ENCODE results near the gene TAS2R60. TPM values are rescaled to one million over a fixed set of nuclear protein-coding genes. Genes with fewer than 3 reads are reported as not detected.

Gene TAS2R60
- total and polyA plus RNA-seq, 9 of the 15 experiments (the other 6 are each of a cell fraction or from before 2014, with no cell fraction given), result 0.08 TPM; not detected in 8

DNA sequence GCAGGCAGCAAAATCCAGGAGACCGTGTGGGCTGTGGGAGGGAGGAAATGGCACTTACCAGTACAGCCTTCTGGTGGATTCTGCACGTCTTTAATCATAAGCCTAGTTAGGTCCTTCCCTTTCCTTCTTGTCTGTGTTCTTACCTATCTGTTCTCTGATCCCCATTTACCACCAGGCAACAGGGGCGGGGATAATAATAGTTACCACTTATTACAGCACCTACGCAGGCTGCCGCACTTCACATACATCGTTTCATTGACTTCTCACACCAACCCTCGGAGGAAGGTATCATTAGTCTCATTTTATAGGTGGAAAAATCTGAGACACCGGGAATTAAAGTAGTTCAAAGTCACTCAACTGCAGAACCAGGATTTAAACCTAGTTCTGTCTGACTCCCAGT, 30.1 kb upstream of the TAS2R60 start:
- TF ChIP-seq ELF1 (tag; IDR thresholded peaks at IDR 0.05), result no peak
- TF ChIP-seq, protein P1, sequence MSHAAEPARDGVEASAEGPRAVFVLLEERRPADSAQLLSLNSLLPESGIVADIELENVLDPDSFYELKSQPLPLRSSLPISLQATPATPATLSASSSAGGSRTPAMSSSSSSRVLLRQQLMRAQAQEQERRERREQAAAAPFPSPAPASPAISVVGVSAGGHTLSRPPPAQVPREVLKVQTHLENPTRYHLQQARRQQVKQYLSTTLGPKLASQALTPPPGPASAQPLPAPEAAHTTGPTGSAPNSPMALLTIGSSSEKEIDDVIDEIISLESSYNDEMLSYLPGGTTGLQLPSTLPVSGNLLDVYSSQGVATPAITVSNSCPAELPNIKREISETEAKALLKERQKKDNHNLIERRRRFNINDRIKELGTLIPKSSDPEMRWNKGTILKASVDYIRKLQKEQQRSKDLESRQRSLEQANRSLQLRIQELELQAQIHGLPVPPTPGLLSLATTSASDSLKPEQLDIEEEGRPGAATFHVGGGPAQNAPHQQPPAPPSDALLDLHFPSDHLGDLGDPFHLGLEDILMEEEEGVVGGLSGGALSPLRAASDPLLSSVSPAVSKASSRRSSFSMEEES (CRISPR knock-in tag; IDR thresholded peaks at IDR 0.05), result no peak
- TF ChIP-seq FOSL1 (tag; conservative IDR thresholded peaks at IDR 0.05), result no peak
- no peak for TF ChIP-seq CBFA2T3 (IDR thresholded peaks at IDR 0.05)
- no peak for TF ChIP-seq SREBF2 (CRISPR knock-in tag; IDR thresholded peaks at IDR 0.05)
- TF ChIP-seq ZC3H11A (IDR thresholded peaks at IDR 0.05; ENCODE audit: low read depth, low read length), result no peak
- no peak for TF ChIP-seq ZNF354B (CRISPR knock-in tag; IDR thresholded peaks at IDR 0.05)
- TF ChIP-seq MIER1 (IDR thresholded peaks at IDR 0.05; ENCODE audit: low read depth), result no peak
- no peak for TF ChIP-seq BCL6 (CRISPR knock-in tag; IDR thresholded peaks at IDR 0.05)
- H3K4me1 ChIP-seq (replicated peaks in 1 of 2; ENCODE audit: control insufficient read depth in 2 of 2, insufficient read depth in 2 of 2, low read length in 2 of 2), result peaks cover 2 to 3% of the 10 kb centered on the region in 2 experiments; a peak in 4 of 5 replicates
- H3K27me3 ChIP-seq (ENCODE audit: control insufficient read depth in 2 of 2, insufficient read depth in 2 of 2, low read length in 2 of 2), result peaks cover 12 to 14% of the 10 kb centered on the region in 2 experiments; a peak in 4 of 5 replicates
- H2AFZ ChIP-seq (ENCODE audit: low read depth, low read length), result no peak overlapping the region
- ChIA-PET CTCF (ENCODE audit: low intra/inter-chr PET ratio) (no interaction called here), POLR2A (no interaction called here)
- no peaks in the 10 kb centered on the region for H3K9me1 ChIP-seq (ENCODE audit: control insufficient read depth, insufficient read depth, low read length)
- no peak overlapping the region for H3K27ac ChIP-seq (ENCODE audit: extremely low read depth, low read depth, low read length)
- no peak for ATAC-seq
- no peak for FAIRE-seq
- in situ Hi-C loops (cut with MboI), result no loop called here
- 49% methylated on average over 8 of the region's 8 CpGs for WGBS (ENCODE audit: insufficient coverage, low coverage, missing lambda C conversion rate)
- no peaks in the 10 kb centered on the region for H4K20me1 ChIP-seq (replicated peaks; ENCODE audit: control insufficient read depth, insufficient read depth, low read length)
- intact Hi-C loops (cut with micrococcal nuclease), result no loop called here
- no peak for DNase-seq (ENCODE audit: extremely low read depth in 1 of 4, low spot score in 3 of 4)
- H3K79me2 ChIP-seq (ENCODE audit: control insufficient read depth, insufficient read depth, low read length), result no peaks in the 10 kb centered on the region
- no peaks in the 10 kb centered on the region for H3K9me3 ChIP-seq (replicated peaks; ENCODE audit: control insufficient read depth, insufficient read depth, low read depth, low read length)
- H3K36me3 ChIP-seq (ENCODE audit: control insufficient read depth, insufficient read depth, low read length), result no peaks in the 10 kb centered on the region
- no peak overlapping the region for H3K9ac ChIP-seq (ENCODE audit: insufficient read depth in 1 of 2, low read depth in 2 of 2, low read length in 2 of 2)
- no peak overlapping the region for H3K4me2 ChIP-seq (ENCODE audit: insufficient read depth, low read length)
- no TSS peak for BruUV-seq (replicated peaks)
- no peak overlapping the region for H3K4me3 ChIP-seq
